Bronchial epithelial cell (primary cell): Measurements from ENCODE around the gene SEC14L2. TPM values are rescaled to one million over a fixed set of nuclear protein-coding genes. Genes with fewer than 3 reads are reported as not detected.
A peak's percentile ranks its signal among the peaks of the same experiment; 100 is the strongest.

Experiments used
- DNase-seq: peaks from one replicate; pipeline ENCODE4 v3.0.0-alpha.2; 2010; ENCODE audit warnings: low read depth
- FAIRE-seq: peaks from 2 replicates; lab custom pipeline; 2011; peaks lifted over from hg19 to GRCh38; lab: Jason Lieb, UNC
- H3K27me3 ChIP-seq: 2 replicates; pipeline ENCODE4 v1.5.1; 2011; ENCODE audit warnings: low read length; ENCODE audit not compliant: control insufficient read depth, insufficient read depth
- H3K36me3 ChIP-seq: 2 replicates; pipeline ENCODE4 v1.5.1; 2011; ENCODE audit warnings: low read length; ENCODE audit not compliant: control insufficient read depth, insufficient read depth
- H3K4me3 ChIP-seq: 2 replicates; pipeline ENCODE4 v1.5.1; 2011; ENCODE audit warnings: mild to moderate bottlenecking, low read depth, low read length, control low read depth
- CTCF ChIP-seq: IDR thresholded peaks from 2 replicates; pipeline ENCODE4 v1.5.1; 2011; ENCODE audit warnings: mild to moderate bottlenecking, moderate library complexity, low read length, control low read depth, inconsistent platforms; ENCODE audit not compliant: insufficient read depth, severe bottlenecking
- total RNA-seq: library from RNA; depleted of rRNA; stranded (reverse); fragments of >200 nt; gene quantifications from 2 replicates; pipeline ENCODE4 v1.2.1, GENCODE V29; 2014

Gene SEC14L2
- total RNA-seq, 1 donor from 2014 or later = 34.5 TPM

DNA sequence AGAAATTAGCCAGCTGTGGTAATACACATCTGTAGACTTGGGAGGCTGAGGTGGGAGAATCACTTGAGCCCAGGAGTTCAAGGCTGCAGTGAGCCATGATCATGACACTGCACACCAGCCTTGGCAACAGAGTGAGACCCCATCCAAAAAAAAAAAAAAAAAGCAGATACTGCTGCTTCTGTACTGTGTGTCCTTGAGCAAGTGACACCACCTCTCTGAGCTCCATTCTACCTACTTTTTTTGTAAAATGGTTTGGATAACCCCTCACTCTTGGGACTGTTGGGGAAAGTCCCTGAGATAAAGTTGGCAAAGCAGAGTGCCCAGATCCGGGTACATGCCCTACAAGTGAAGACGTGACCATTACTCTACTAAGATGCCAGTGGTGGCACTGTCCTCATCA lies 72.3 kb downstream of the SEC14L2 start:
- H3K4me3 ChIP-seq = no peak overlapping the region
- FAIRE-seq (no peak), DNase-seq (no peak)
- no peaks in the 10 kb centered on the region for H3K36me3 ChIP-seq
- no peak for TF ChIP-seq CTCF
- H3K27me3 ChIP-seq = peaks cover 10% of the 10 kb centered on the region

GRCh38 chr22:30470655-30471054 lies 73.8 kb downstream of the SEC14L2 start:
- no peak for FAIRE-seq

DNA sequence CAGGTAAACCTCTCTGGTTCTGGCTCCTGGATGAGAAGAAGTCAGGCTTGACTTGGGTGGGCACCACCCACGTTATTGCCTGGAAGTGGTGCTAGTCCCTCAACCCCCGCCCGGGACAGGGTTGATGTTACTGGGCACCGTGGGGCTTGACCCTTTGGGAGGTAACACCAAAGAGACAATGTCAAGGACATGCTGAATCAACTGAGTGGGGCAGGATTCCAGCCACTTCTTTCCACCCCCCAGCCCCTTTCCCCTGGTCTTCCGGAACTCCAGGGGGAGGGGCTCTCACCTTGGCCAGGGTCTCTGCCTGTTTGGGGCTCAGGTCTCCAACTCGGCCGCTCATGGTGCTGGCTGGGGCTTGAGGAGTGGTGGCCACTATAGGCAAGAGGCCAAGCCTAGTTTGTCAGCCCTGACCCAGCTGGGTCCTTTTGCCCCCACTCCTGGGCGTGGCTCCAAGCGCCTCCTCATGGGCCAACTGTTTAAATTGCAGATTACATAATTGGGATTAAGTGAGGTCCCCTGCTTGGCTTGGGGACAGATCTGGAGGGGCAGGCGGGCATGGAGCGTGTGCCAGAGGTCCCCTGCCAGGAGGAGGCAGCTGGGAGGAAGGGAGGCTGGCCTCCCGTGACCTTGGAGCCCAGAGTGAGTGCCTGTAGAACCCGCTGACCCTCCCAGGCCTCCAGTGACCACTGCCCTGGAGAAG lies 74.9 kb downstream of the SEC14L2 start, which contains the start of gene SEC14L3:
TSS of gene SEC14L3 (minus strand) at position 402 of the 703 bp plus-strand sequence. CDS start at position 343, 59 bp downstream.
- DNase-seq = no peak
- TF ChIP-seq CTCF = no peak
- H3K4me3 ChIP-seq = no peak within 1 kb of the TSS
- H3K27me3 ChIP-seq = peaks cover 12% of the 10 kb centered on the region
- H3K36me3 ChIP-seq = no peaks in the 10 kb centered on the region
- no peak for FAIRE-seq

More at GRCh38 chr22:30470655-30471054, 73.8 kb downstream of the SEC14L2 start:
- TF ChIP-seq CTCF = no peak
- no peak for DNase-seq
- Histone ChIP-seq H3K36me3 (no peaks in the 10 kb centered on the region), H3K27me3 (peaks cover 12% of the 10 kb centered on the region), H3K4me3 (no peak overlapping the region)

DNA sequence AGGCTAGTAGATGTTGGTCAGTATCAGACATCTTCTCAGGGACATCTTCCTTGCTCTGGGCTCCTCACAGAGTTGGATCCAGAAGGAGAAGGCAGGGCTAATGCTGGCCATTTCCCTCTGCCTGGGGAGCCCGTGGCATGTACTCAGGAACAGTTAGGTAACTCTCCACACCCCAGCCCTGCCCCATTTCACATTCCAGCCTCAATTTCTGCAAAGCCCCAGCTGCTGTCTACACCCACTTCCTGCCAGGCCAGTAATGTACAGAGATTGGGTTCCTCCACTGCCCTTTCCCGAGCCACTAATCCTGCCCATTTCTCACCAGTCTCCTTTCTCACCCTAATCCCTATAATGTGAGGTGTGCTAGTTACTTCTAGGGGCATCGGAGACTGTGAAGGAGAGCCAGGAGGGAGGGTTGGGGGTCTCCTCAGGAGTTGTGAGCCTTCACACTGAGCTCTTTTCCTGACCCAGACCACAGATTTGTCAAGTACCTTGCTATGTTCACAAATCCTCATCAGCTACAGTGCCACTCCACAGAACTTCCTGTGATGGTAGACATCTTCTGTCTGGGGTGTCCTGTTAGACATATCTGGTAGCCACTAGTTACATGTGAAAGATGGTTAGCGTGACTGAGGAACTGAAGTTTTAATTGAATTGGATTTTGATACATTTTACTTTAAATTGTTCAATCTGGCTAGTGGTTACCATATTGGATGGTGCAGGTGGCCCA lies 76.3 kb downstream of the SEC14L2 start:
- Histone ChIP-seq H3K4me3 (no peak overlapping the region), H3K27me3 (peaks cover 12% of the 10 kb centered on the region), H3K36me3 (no peaks in the 10 kb centered on the region)
- peak; percentile 23 for FAIRE-seq
- peak; percentile 35 for DNase-seq
- no peak for TF ChIP-seq CTCF

- Histone ChIP-seq H3K36me3 (no peaks in the 10 kb centered on the region), H3K4me3 (no peak overlapping the region), H3K27me3 (peaks cover 12% of the 10 kb centered on the region)
- DNase-seq (no peak), FAIRE-seq (no peak)
- no peak for TF ChIP-seq CTCF
Observed at GRCh38 chr22:30474121-30474520, 77.3 kb downstream of the SEC14L2 start.

Other genes starting within 250 kb of the SEC14L2 start
- under 0.01 and 0.26 TPM in 2 replicates for gene LIF, start 150.3 kb upstream of the SEC14L2 start, total RNA-seq
- not detected in 2 replicates for gene OSM, start 130.2 kb upstream of the SEC14L2 start, total RNA-seq
- 2.4 and 7.0 TPM in 2 replicates for gene CASTOR1, start 107.5 kb upstream of the SEC14L2 start, total RNA-seq
- gene TBC1D10A, start 70.1 kb upstream of the SEC14L2 start, total RNA-seq = 6.6 and 12.2 TPM in 2 replicates
- gene SF3A1, start 40.1 kb upstream of the SEC14L2 start, total RNA-seq = 17.9 and 20.1 TPM in 2 replicates
- gene CCDC157, start 40.0 kb upstream of the SEC14L2 start, total RNA-seq = 0.38 and 0.53 TPM in 2 replicates
- 14.1 and 15.5 TPM in 2 replicates for gene RNF215, start 9.6 kb upstream of the SEC14L2 start, total RNA-seq
- gene MTFP1, start 28.8 kb downstream of the SEC14L2 start, total RNA-seq = 16.0 and 53.2 TPM in 2 replicates
- gene SEC14L3, start 75.0 kb downstream of the SEC14L2 start, total RNA-seq = not detected in 2 replicates
- gene SEC14L4, start 108.7 kb downstream of the SEC14L2 start, total RNA-seq = under 0.01 TPM in 1 of 2 replicates, not detected in the other
- not detected in 2 replicates for gene SEC14L6, start 149.7 kb downstream of the SEC14L2 start, total RNA-seq
- gene GAL3ST1, start 177.6 kb downstream of the SEC14L2 start, total RNA-seq = 0.13 and 0.26 TPM in 2 replicates
- gene PES1, start 194.9 kb downstream of the SEC14L2 start, total RNA-seq = 97.2 and 108 TPM in 2 replicates
- 1.1 and 3.7 TPM in 2 replicates for gene TCN2, start 210.2 kb downstream of the SEC14L2 start, total RNA-seq
- gene SLC35E4, start 238.8 kb downstream of the SEC14L2 start, total RNA-seq = 4.7 and 9.0 TPM in 2 replicates